Kidney epithelial cell (primary cell): ENCODE measurements around the gene CFAP157. TPM values are rescaled to one million over a fixed set of nuclear protein-coding genes. Genes with fewer than 3 reads are reported as not detected.

Experiments used
- DNase-seq: peaks from one replicate; pipeline ENCODE4 v3.0.0-alpha.2; 2010; ENCODE audit warnings: low read depth
- H3K27me3 ChIP-seq: 2 replicates; pipeline ENCODE4 v1.6.0; 2011; ENCODE audit warnings: low read length; ENCODE audit not compliant: control insufficient read depth, insufficient read depth
- H3K36me3 ChIP-seq: 2 replicates; pipeline ENCODE4 v1.5.1; 2011; ENCODE audit warnings: low read length; ENCODE audit not compliant: control insufficient read depth, insufficient read depth
- H3K4me3 ChIP-seq: 2 replicates; pipeline ENCODE4 v1.5.1; 2011; ENCODE audit warnings: low read depth, mild to moderate bottlenecking, control low read depth, low read length
- CTCF ChIP-seq: IDR thresholded peaks from 2 replicates; pipeline ENCODE4 v1.5.1; 2011; ENCODE audit warnings: mild to moderate bottlenecking, moderate library complexity, low read length, control low read depth, inconsistent platforms; ENCODE audit not compliant: insufficient read depth, poor library complexity, severe bottlenecking
- total RNA-seq: library from RNA; depleted of rRNA; stranded (reverse); fragments of >200 nt; gene quantifications from 2 replicates; pipeline ENCODE4 v1.2.3, GENCODE V29; 2015

Gene CFAP157
- total RNA-seq, 1 donor from 2014 or later: not detected

GRCh38 chr9:127698985-127699670, 7.7 kb upstream of the CFAP157 start:
- TF ChIP-seq CTCF: no peak
- H3K36me3 ChIP-seq: no peaks in the 10 kb centered on the region
- H3K4me3 ChIP-seq: peak overlapping the region; percentile 10
- no peaks in the 10 kb centered on the region for H3K27me3 ChIP-seq
- DNase-seq: peak; percentile 86

GRCh38 chr9:127700140-127700539, 6.6 kb upstream of the CFAP157 start:
- TF ChIP-seq CTCF: no peak
- no peak overlapping the region for H3K4me3 ChIP-seq
- DNase-seq: no peak
- no peaks in the 10 kb centered on the region for H3K27me3 ChIP-seq
- H3K36me3 ChIP-seq: no peaks in the 10 kb centered on the region

GRCh38 chr9:127700594-127701255, 6.1 kb upstream of the CFAP157 start:
- Histone ChIP-seq H3K27me3 (no peaks in the 10 kb centered on the region), H3K36me3 (no peaks in the 10 kb centered on the region), H3K4me3 (no peak overlapping the region)
- TF ChIP-seq CTCF: no peak
- DNase-seq: no peak

- no peaks in the 10 kb centered on the region for H3K27me3 ChIP-seq
- no peaks in the 10 kb centered on the region for H3K36me3 ChIP-seq
- H3K4me3 ChIP-seq: no peak overlapping the region
- no peak for TF ChIP-seq CTCF
- no peak for DNase-seq
Measured at GRCh38 chr9:127703289-127703946, 3.4 kb upstream of the CFAP157 start.

- no peak for DNase-seq
- no peaks in the 10 kb centered on the region for H3K27me3 ChIP-seq
- no peak overlapping the region for H3K4me3 ChIP-seq
- TF ChIP-seq CTCF: no peak
- H3K36me3 ChIP-seq: no peaks in the 10 kb centered on the region
Measured at GRCh38 chr9:127705577-127706379, 1.0 kb upstream of the CFAP157 start.
